Testis (tissue), 5 donors: ENCODE results near the gene PRDX2. TPM values are rescaled to one million over a fixed set of nuclear protein-coding genes. Genes with fewer than 3 reads are reported as not detected.
A peak's percentile ranks its signal among the peaks of the same experiment; 100 is the strongest.
"Not testable (repeated sequence)": the region's sequence is repeated elsewhere in the genome, so short reads cannot be mapped to it uniquely, and the experiment has no call there.

Experiments
- DNase-seq: peaks from one replicate; pipeline ENCODE4 v3.0.0-alpha.2; 2019
- H3K27ac ChIP-seq, 2 donors: fragments of 200-600 bp; sonication (generic); one replicate each; pipeline ENCODE4 v1.5.1; 2019
- H3K27me3 ChIP-seq: fragments of 200-600 bp; sonication (generic); one replicate; pipeline ENCODE4 v1.5.1; 2019
- H3K36me3 ChIP-seq: fragments of 200-600 bp; sonication (generic); one replicate; pipeline ENCODE4 v1.5.1; 2017; ENCODE audit warnings: low read depth; ENCODE audit errors: missing control alignments
- H3K4me1 ChIP-seq: fragments of 200-600 bp; sonication (generic); one replicate; pipeline ENCODE4 v1.5.1; 2019
- H3K4me3 ChIP-seq, 2 donors: fragments of 200-600 bp; sonication (generic); one replicate each; pipeline ENCODE4 v1.5.1; 2017 to 2019
- H3K9me3 ChIP-seq: fragments of 200-600 bp; sonication (generic); one replicate; pipeline ENCODE4 v1.5.1; 2017
- POLR2A ChIP-seq: fragments of 450-650 bp; IDR thresholded peaks from one replicate; pipeline ENCODE4 v1.6.1; 2017; ENCODE audit warnings: antibody characterized with exemption, mild to moderate bottlenecking, moderate library complexity
- WGBS, 2 donors: methylation state at CpG; one replicate each; pipeline ENCODE4 v1.1.5; 2018; 5-methylcytosine and 5-hydroxymethylcytosine counted together
- intact Hi-C: fragments of 100-400 bp; cut with DNase I; formaldehyde crosslinking; loops from one replicate; pipeline ENCODE4 v1.15.1; 2023; ENCODE audit warnings: low total_unique reads
- long read RNA-seq, 2 donors: transcript quantifications; one replicate each; lab custom pipeline, GENCODE V29; 2026
- polyA plus RNA-seq: library from polyadenylated mRNA; stranded (reverse); fragments of 350-450 nt; fragmentation: Illumina TruSeq; extraction: RNeasy Lipid Tissue Mini Kit (QIAGEN cat#74804); gene quantifications from one replicate; pipeline ENCODE4 v1.2.3, GENCODE V29; 2014; ENCODE audit warnings: low read depth, low replicate concordance; ENCODE audit not compliant: insufficient read depth
- total RNA-seq, 2 donors: library from RNA; depleted of rRNA; stranded (reverse); fragments of >200 nt; gene quantifications; one replicate each; pipeline ENCODE4 v1.2.3, GENCODE V29; 2016
- TF ChIP-seq, protein P1 (sequence below), 3 experiments: fragments of 450-650 bp in 2 of 3; fragments of 200-600 bp in 1 of 3; sonication (generic) in 1 of 3; IDR thresholded peaks; one replicate each; pipeline ENCODE4 v1.5.1; 2016 to 2019; ENCODE audit warnings: antibody characterized with exemption in 3 of 3, mild to moderate bottlenecking in 2 of 3, moderate library complexity in 1 of 3

Gene PRDX2
- 100 to 1,000 TPM in 1 of 2 donors, 10 to 100 TPM in 1; 72.1 to 117 TPM for total RNA-seq
- polyA plus RNA-seq = 87.1 TPM
- long read RNA-seq, donor 1, transcript PRDX2-201 (6 exons, 987 nt) = major isoform, 211 of 273 reads
- long read RNA-seq, donor 1, partial matches to known transcripts = 45 of 273 reads
- long read RNA-seq, donor 1, other reads (novel, unspliced or antisense) = 17 of 273 reads
- long read RNA-seq, donor 2, transcript PRDX2-201 (6 exons, 987 nt) = major isoform, 115 of 169 reads
- long read RNA-seq, donor 2, partial matches to known transcripts = 41 of 169 reads
- long read RNA-seq, donor 2, other reads (novel, unspliced or antisense) = 11 of 169 reads

DNA sequence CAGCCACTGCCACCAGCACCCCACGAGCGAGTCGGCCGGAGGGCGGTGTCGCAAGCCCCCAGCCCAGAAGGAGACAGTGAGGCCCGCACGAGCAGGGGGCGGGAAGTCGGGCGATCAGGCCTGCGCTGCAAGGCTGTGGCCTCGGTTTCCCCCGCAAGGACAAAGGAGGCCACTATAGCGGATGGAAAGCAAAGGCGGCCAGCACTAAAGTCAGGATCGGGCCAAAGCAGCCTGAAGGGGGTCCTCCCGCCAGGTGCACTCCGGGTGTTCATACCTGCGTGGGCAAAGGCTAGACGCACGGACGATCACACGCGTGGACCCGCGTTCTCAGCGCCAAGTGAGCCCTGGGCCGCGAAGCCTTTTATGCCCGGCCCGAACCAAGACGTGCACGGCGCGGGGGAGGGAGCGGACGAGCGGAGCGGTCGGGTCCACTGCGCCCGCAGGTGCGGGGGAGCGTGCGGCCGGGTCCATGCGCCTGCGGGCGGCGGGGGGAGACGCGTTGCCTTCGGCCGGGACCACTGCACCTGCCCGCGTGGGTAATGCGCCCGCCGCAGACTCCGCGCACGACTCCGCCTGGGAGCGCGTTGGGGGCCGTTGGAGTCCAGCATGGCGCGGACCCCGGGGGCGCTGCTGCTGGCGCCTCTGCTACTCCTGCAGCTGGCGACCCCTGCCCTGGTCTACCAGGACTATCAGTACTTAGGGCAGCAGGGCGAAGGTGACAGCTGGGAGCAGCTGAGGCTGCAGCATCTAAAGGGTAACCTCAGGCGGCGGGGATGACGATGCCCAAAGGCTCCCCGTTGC, at the start of gene PRDX2, which contains the start of gene THSD8:
PRDX2 (minus strand) TSS at position 335 of the 801 bp plus-strand sequence. CDS start 539 bp downstream, outside the sequence.
THSD8 (plus strand) TSS at position 604 of the 801 bp plus-strand sequence; CDS start at position 607, 3 bp downstream.
- Histone ChIP-seq H3K36me3 (no peaks in the 10 kb centered on the region), H3K4me1 (peaks cover 17% of the 10 kb centered on the region), H3K9me3 (no peaks in the 10 kb centered on the region), H3K27me3 (no peaks in the 10 kb centered on the region), H3K4me3 (peak within 1 kb of the TSS; percentile 78 to 87), H3K27ac (peak within 1 kb of the TSS; percentile 69 to 70)
- intact Hi-C loops = no loop called here
- 0% methylated on average over 67 of the region's 78 CpGs; no CpG with 5 or more reads in 1 of the 2 donors for WGBS, 2 donors
- peak; percentile 14 for TF ChIP-seq POLR2A
- TF ChIP-seq, protein P1, sequence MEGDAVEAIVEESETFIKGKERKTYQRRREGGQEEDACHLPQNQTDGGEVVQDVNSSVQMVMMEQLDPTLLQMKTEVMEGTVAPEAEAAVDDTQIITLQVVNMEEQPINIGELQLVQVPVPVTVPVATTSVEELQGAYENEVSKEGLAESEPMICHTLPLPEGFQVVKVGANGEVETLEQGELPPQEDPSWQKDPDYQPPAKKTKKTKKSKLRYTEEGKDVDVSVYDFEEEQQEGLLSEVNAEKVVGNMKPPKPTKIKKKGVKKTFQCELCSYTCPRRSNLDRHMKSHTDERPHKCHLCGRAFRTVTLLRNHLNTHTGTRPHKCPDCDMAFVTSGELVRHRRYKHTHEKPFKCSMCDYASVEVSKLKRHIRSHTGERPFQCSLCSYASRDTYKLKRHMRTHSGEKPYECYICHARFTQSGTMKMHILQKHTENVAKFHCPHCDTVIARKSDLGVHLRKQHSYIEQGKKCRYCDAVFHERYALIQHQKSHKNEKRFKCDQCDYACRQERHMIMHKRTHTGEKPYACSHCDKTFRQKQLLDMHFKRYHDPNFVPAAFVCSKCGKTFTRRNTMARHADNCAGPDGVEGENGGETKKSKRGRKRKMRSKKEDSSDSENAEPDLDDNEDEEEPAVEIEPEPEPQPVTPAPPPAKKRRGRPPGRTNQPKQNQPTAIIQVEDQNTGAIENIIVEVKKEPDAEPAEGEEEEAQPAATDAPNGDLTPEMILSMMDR (IDR thresholded peaks at IDR 0.05) = peak in 2 of 3 experiments; percentile 3 to 5
- peak; percentile 83 for DNase-seq

DNA sequence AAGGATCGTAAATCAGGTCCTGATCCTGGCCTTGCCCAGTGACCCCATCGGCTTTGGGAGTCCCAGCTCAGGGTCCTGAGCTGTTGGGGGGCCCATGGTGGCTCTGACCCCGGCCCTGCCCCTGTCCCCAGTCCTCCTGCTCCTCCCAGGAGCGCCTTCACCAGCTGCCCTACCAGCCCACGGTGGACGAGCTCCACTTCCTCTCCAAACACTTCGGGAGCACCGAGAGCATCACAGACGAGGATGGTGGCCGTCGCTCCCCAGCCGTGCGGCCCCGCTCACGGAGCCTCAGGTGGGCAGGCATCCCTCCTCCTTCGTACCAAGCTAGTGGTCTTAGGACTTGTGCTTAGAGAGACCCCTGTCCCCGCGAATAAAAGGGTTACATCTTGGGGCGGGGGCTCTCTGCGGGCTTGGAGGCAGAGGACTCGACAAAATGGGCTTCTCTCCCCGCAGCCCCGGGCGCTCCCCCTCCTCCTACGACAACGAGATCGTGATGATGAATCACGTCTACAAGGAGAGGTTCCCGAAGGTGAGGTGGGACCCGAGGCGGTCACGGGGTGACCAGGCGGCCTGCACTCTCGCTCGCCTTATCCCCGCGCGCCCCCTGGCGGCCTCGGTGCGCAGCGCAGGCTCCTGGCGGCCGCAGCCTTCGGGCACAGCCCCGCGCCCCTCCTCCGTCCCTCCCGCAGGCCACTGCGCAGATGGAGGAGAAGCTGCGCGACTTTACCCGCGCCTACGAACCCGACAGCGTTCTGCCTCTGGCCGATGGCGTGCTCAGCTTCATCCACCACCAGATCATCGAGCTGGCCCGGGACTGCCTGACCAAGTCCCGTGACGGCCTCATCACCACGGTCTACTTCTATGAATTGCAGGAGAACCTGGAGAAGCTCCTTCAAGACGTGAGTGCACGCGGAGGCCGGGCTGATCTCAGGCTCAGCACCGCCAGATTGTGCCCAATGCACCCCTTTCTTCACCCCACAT, 45.8 kb upstream of the PRDX2 start:
- Histone ChIP-seq H3K4me1 (peaks cover 8% of the 10 kb centered on the region), H3K27me3 (no peaks in the 10 kb centered on the region), H3K36me3 (no peaks in the 10 kb centered on the region), H3K27ac (no peak overlapping the region), H3K9me3 (no peaks in the 10 kb centered on the region), H3K4me3 (peak overlapping the region in 1 of 2 donors; percentile 18)
- WGBS, 2 donors = 10 to 23% methylated on average over 7 to 63 of the region's 69 CpGs
- TF ChIP-seq, protein P1 (IDR thresholded peaks at IDR 0.05) = peak; percentile 97 to 98 (median 97)
- no peak for TF ChIP-seq POLR2A
- intact Hi-C loops = loop anchor here (10.0 kb wide), 1 partner anchor 73 kb away; the partner anchor contains the start of gene HOOK2
- peak; percentile 90 for DNase-seq

DNA sequence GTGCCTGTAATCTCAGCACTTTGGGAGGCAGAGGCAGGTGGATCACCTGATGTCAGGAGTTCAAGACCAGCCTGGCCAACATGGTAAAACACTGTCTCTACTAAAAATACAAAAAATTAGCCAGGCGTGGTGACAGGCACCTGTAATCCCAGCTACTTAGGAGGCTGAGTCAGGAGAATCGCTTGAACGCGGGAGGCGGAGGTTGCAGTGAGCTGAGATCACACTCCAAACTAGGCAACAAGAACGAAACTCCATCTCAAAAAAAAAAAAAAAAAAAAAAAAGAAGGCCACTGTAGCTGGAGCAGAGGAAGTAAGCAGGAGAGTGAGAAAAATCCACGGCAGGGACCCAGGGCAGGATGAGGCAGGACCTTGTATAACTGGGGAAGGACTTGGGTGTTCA, 45.0 kb upstream of the PRDX2 start:
- H3K9me3 ChIP-seq, H3K27me3 ChIP-seq, H3K36me3 ChIP-seq, H3K4me1 ChIP-seq, H3K4me3 ChIP-seq, DNase-seq, H3K27ac ChIP-seq: not testable (repeated sequence)
- intact Hi-C loops = loop anchor here (10.0 kb wide), 1 partner anchor 72 kb away; the partner anchor contains the start of gene HOOK2
- WGBS, 2 donors = 79 to 92% methylated on average over 7 of the region's 7 CpGs

DNA sequence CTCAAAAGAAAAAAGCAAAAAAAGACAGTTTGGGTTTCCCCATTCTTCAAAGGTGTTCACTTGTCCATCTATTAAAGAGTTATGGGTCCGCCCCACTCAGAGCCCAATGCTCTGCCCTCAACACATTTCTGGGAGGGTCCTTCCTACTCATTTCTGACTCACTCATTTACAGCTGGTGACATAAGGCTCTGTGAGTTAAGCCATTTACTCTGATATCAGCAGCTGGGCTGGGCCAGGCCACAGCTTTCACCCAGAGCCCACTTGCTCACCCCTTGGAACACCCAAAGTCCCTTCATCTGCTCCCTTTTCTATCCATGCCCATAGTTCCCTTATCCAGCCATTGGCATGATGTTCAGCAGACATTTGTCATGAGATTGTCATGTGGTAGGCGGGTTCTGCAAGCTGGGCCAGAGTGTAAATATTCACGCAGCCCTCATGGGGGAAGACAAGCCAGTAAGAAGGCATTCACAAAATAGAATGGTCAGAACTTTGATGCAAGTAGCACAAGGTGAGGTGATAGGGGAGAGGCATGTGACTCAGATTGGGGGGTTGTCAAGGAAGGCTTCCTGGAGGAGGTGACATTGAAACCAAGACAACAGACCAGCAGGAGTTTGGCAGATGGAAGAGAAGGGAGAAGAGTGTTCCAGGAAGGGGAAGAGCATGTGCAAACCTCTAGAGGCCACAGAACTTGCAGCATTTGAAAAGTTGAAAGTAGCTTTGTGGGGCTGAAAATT, 42.6 kb upstream of the PRDX2 start:
- no peaks in the 10 kb centered on the region for H3K36me3 ChIP-seq
- no peak for DNase-seq
- WGBS, 2 donors = 83 to 92% methylated on average over 3 of the region's 3 CpGs
- H3K27me3 ChIP-seq = no peaks in the 10 kb centered on the region
- TF ChIP-seq, protein P1 (IDR thresholded peaks at IDR 0.05) = no peak
- TF ChIP-seq POLR2A = no peak
- no peak overlapping the region for H3K4me3 ChIP-seq
- peaks cover 8% of the 10 kb centered on the region for H3K4me1 ChIP-seq
- intact Hi-C loops = loop anchor here (10.0 kb wide), 1 partner anchor 69 kb away; the partner anchor contains the start of gene HOOK2
- no peak overlapping the region for H3K27ac ChIP-seq
- no peaks in the 10 kb centered on the region for H3K9me3 ChIP-seq
